Stomach (tissue), 9 donors: ENCODE data around the gene HSD17B13. TPM values are rescaled to one million over a fixed set of nuclear protein-coding genes. Genes with fewer than 3 reads are reported as not detected.

Experiments
- DNase-seq, 2 donors: peaks; one replicate each; pipeline versions ENCODE4 v3.0.0 to v3.0.0-alpha.2; 2013 to 2019
- H3K27ac ChIP-seq, 5 donors: fragments of 200-600 bp in 4 of 5; sonication (generic) in 4 of 5; one replicate each; pipeline ENCODE4 v1.5.1; 2013 to 2019; ENCODE audit warnings: mild to moderate bottlenecking in 1 of 5, moderate library complexity in 1 of 5
- H3K27me3 ChIP-seq, 3 donors: fragments of 200-600 bp; sonication (generic); one replicate each; pipeline ENCODE4 v1.5.1; 2017 to 2019; ENCODE audit warnings: mixed run types in 1 of 3
- H3K36me3 ChIP-seq, 4 donors: fragments of 200-600 bp; sonication (generic); 1 replicate in 3 of 4; 2 replicates in 1 of 4; pipeline ENCODE4 v1.5.1; 2016 to 2019
- H3K4me1 ChIP-seq, 4 donors: fragments of 200-600 bp; sonication (generic); one replicate each; pipeline ENCODE4 v1.5.1; 2016 to 2019
- H3K4me3 ChIP-seq, 4 donors: fragments of 200-600 bp; sonication (generic) in 3 of 4; one replicate each; pipeline ENCODE4 v1.5.1; 2016 to 2019; ENCODE audit warnings: mild to moderate bottlenecking in 1 of 4
- H3K9me3 ChIP-seq, 4 donors: fragments of 200-600 bp; sonication (generic); one replicate each; pipeline ENCODE4 v1.5.1; 2016 to 2019
- EP300 ChIP-seq: sonication (generic); formaldehyde crosslinking; IDR thresholded peaks from one replicate; pipeline ENCODE4 v1.6.1; 2017; ENCODE audit warnings: antibody characterized with exemption
- POLR2A ChIP-seq, 4 donors: fragments of 450-650 bp; IDR thresholded peaks; one replicate each; pipeline ENCODE4 v1.6.1; 2016; ENCODE audit warnings: antibody characterized with exemption in 4 of 4, control low read depth in 2 of 4, mild to moderate bottlenecking in 1 of 4, moderate library complexity in 1 of 4
- POLR2AphosphoS5 ChIP-seq, 3 donors: sonication (generic); formaldehyde crosslinking; IDR thresholded peaks; one replicate each; pipeline ENCODE4 v1.6.1; 2016; ENCODE audit warnings: antibody characterized with exemption in 3 of 3
- WGBS, 5 donors: extraction: QIAGEN DNeasy Blood & Tissue Kit in 3 of 5; methylation state at CpG; one replicate each; pipeline versions ENCODE4 v1.1.5 to v1.1.7; 2013 to 2018; 5-methylcytosine and 5-hydroxymethylcytosine counted together
- intact Hi-C: fragments of 100-400 bp; cut with DNase I; formaldehyde crosslinking; loops from one replicate; pipeline ENCODE4 v1.15.1; 2023; ENCODE audit warnings: low total_unique reads
- polyA plus RNA-seq, 3 donors: library from polyadenylated mRNA; stranded (reverse); fragments of 200-250 nt; gene quantifications; one replicate each; pipeline ENCODE4 v1.2.3, GENCODE V29; 2013
- total RNA-seq, 5 donors: library from RNA; depleted of rRNA; stranded (reverse); fragments of >200 nt; gene quantifications; one replicate each; pipeline versions ENCODE4 v1.1.0 to v1.2.3, GENCODE V29; 2014 to 2016
- TF ChIP-seq, protein P1 (sequence below), 7 experiments: fragments of 450-650 bp in 4 of 7; fragments of 200-600 bp in 3 of 7; sonication (generic) in 3 of 7; IDR thresholded peaks; one replicate each; pipeline ENCODE4 v1.5.1; 2016 to 2019; ENCODE audit warnings: antibody characterized with exemption in 7 of 7, control low read depth in 2 of 7, mild to moderate bottlenecking in 1 of 7
- donor health status: healthy with polysubstance abuse.
- donor health status: Bipolar disorder and iron deficiency.
- donor health status: healthy.

HSD17B13 gene
- total and polyA plus RNA-seq, 8 donors, result 0.05 to 1.8 (median 0.87) TPM; not detected in 4

DNA sequence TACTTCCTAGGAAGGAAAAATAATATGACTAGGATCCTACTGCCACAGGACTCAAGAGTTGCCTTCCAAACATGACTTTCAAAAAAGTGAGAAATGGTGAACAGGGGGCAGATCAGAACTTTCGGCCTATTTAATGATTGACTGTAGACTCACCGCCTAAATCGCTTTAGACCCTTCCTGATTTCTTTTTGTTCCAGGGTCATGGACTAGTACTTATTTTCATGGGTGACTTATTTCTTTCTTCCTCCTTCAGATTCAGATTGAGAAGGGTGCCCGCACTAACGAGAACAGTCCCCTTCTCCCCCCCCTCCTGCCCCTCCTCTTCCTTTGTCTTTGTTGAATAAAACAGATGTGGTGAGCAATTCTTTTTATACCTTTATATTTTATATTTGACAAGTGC, 54.3 kb downstream of the HSD17B13 start:
- Histone ChIP-seq H3K36me3 (no peaks in the 10 kb centered on the region), H3K27ac (no peak overlapping the region), H3K4me3 (no peak overlapping the region), H3K4me1 (no peaks in the 10 kb centered on the region), H3K9me3 (no peaks in the 10 kb centered on the region), H3K27me3 (no peaks in the 10 kb centered on the region)
- intact Hi-C loops, result no loop called here
- TF ChIP-seq EP300 (no peak), POLR2AphosphoS5 (IDR thresholded peaks at IDR 0.05) (no peak), POLR2A (IDR thresholded peaks at IDR 0.05) (no peak)
- TF ChIP-seq, protein P1, sequence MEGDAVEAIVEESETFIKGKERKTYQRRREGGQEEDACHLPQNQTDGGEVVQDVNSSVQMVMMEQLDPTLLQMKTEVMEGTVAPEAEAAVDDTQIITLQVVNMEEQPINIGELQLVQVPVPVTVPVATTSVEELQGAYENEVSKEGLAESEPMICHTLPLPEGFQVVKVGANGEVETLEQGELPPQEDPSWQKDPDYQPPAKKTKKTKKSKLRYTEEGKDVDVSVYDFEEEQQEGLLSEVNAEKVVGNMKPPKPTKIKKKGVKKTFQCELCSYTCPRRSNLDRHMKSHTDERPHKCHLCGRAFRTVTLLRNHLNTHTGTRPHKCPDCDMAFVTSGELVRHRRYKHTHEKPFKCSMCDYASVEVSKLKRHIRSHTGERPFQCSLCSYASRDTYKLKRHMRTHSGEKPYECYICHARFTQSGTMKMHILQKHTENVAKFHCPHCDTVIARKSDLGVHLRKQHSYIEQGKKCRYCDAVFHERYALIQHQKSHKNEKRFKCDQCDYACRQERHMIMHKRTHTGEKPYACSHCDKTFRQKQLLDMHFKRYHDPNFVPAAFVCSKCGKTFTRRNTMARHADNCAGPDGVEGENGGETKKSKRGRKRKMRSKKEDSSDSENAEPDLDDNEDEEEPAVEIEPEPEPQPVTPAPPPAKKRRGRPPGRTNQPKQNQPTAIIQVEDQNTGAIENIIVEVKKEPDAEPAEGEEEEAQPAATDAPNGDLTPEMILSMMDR (IDR thresholded peaks at IDR 0.05), result no peak
- 87 to 93% (median 88%) methylated on average over 5 of the region's 5 CpGs for WGBS, 5 donors
- no peak for DNase-seq

- Histone ChIP-seq H3K27me3 (no peaks in the 10 kb centered on the region), H3K4me1 (no peaks in the 10 kb centered on the region), H3K36me3 (no peaks in the 10 kb centered on the region), H3K9me3 (no peaks in the 10 kb centered on the region), H3K27ac (no peak overlapping the region), H3K4me3 (no peak overlapping the region)
- intact Hi-C loops, result no loop called here
- WGBS, 5 donors, result 56 to 67% (median 60%) methylated on average over 3 of the region's 3 CpGs
- no peak for TF ChIP-seq EP300
- TF ChIP-seq, protein P1 (IDR thresholded peaks at IDR 0.05), result no peak
- no peak for TF ChIP-seq POLR2AphosphoS5 (IDR thresholded peaks at IDR 0.05)
- no peak for TF ChIP-seq POLR2A (IDR thresholded peaks at IDR 0.05)
- DNase-seq, result no peak
Measured at GRCh38 chr4:87266986-87267385, 55.7 kb downstream of the HSD17B13 start.

- no peaks in the 10 kb centered on the region for H3K4me1 ChIP-seq
- WGBS, 5 donors, result 76 to 100% (median 92%) methylated on average over 1 of the region's 1 CpG
- TF ChIP-seq, protein P1 (IDR thresholded peaks at IDR 0.05), result no peak
- TF ChIP-seq EP300 (no peak), POLR2AphosphoS5 (IDR thresholded peaks at IDR 0.05) (no peak), POLR2A (IDR thresholded peaks at IDR 0.05) (no peak)
Measured at GRCh38 chr4:87262886-87263285, 59.8 kb downstream of the HSD17B13 start.

DNA sequence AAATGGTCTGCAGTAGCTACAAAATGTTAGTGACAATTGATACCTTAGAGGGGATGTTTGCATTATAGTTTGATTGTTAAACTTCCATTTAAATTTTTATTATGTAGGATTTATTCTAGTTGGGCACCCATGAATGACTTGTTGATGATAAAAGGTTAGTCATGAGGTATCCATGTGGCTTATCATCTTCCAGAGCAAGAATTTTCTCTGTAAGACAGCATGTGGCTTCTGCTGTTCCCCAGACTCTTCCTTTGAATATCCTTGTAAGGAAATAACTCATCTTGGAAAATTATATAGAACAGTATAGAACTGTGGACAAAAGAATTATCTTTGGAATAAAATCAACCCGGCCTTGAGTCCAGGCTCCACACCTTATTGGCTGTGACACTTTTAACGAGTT, 62.2 kb downstream of the HSD17B13 start:
- Histone ChIP-seq H3K36me3 (no peaks in the 10 kb centered on the region), H3K4me3 (no peak overlapping the region), H3K27me3 (no peaks in the 10 kb centered on the region), H3K27ac (no peak overlapping the region), H3K9me3 (peaks cover 0 to 8% (median 0%) of the 10 kb centered on the region in 4 donors), H3K4me1 (no peaks in the 10 kb centered on the region)
- TF ChIP-seq, protein P1 (IDR thresholded peaks at IDR 0.05), result no peak
- TF ChIP-seq EP300 (no peak), POLR2A (IDR thresholded peaks at IDR 0.05) (no peak), POLR2AphosphoS5 (IDR thresholded peaks at IDR 0.05) (no peak)
- intact Hi-C loops, result no loop called here
- WGBS, 5 donors, result 92 to 98% (median 95%) methylated on average over 2 of the region's 2 CpGs
- DNase-seq, result no peak

More at GRCh38 chr4:87262886-87263285, 59.8 kb downstream of the HSD17B13 start:
- Histone ChIP-seq H3K27ac (no peak overlapping the region), H3K27me3 (no peaks in the 10 kb centered on the region), H3K9me3 (no peaks in the 10 kb centered on the region), H3K36me3 (no peaks in the 10 kb centered on the region), H3K4me3 (no peak overlapping the region)
- intact Hi-C loops, result no loop called here
- DNase-seq, result no peak
